NK-92 (cell line): ENCODE results near the gene TLX2.

ENCODE experiments used
- DNase-seq: peaks from one replicate; lab custom pipeline; 2025; ENCODE audit not compliant: unreplicated experiment; lab: John Stamatoyannopoulos, UW

The TLX2 gene

DNA sequence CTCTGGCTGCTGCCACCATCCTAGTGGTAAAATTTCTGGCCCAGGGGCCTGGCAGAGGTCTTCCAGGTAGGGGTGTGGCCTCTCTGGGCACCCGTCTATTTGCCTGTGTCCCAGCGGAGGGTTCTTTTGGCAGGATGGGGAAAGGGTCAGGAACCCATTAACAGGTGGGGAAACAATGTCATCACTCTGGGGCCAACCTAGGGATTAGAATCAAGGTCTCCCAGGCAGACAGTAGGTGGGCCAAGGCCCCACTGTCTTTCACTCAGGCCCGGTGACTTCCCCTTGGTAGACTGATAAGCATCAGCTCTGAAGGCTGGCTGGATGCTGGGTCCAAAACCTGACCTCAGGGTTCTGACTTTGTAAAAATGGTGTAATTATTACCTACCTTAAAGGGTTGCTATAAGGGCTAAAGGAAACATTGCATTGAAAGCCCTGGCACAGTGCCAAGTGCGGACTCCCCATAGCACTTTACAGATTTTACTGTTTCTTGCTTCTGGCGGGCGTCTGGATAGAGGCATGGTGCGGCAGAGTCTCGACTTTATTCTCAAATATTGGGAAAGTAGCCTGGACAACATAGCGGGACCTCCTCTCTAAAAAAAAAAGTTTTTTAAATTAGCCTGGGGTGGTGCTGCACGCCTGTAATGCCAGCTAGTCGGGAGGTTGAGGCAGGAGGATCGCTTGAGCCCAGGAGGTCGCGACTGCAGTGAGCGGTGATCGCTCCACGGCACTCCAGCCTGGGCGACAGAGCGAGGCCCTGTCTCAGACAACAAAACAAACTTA is 17.1 kb upstream of the TLX2 start:
- no peak for DNase-seq

DNA sequence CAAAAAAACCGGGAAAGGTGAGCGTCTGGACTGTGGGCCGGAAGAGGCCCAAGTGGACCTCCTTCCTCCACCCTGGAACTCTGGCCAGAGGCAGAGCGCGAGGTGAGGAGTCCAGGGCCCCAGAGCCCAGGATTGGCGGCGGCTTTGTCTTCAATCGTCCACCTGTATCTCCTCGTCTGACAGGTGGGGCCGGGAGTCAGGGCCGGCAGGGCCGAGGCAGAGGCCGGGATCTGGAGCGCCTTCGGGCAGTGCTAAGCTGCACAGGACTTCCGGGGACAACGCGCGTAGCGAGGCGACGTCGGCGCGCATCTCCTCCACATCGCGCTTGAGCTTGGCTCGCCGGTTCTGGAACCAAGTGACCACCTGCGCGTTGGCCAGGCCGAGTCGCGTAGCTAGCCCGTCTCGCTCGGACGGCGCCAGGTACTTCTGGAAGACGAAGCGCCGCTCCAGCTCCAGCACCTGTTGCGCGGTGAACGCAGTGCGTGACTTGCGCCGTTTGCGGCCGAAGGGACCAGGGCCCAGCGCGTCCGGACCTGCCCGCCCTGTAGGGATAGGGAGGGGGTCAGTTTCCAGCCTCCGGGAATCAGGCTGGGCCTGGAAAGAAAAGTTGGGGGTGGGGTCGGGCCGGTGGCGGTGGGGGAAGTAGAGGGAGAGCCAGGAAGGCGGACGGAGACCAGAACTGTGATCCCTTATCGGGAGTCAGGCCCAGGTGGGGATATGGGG is 16.3 kb upstream of the TLX2 start:
- DNase-seq: no peak

DNA sequence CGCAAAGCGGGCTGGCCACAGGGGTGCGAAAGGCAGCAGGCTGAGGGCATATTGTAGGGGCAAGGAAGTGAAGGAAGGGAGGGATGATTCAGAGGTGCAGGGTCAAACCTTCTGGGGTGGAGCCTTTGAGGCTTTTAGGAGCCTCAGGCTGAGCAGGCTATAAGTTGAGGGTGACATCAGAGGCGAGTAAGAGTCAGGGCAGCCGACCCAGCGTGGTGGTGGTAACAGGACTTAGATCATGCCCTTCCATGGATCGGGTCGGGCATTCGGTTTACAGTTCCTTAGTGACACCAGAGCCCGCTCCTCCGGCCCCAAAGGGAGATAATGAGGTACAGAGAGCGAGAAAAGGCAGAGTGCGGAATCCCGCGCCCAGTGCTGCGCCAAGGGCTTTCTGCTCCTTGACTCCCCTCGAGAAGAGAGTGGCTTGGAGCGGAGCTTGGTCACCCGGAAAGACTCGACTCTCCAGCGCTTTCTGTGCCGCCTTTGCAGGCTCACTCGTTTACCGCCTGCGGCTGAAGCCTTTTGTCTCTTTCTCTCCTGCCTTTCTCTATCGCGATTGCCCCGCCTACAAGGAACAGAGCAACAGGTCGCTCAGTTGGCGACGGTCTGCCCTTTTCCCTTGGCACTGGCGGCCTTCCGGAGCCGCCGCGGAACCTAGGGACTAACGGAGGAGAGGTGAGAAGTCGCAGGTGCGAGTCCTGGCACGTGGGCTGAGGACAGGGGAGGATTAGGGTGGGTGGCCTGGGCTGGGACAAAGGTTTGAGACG is 15.6 kb upstream of the TLX2 start:
- DNase-seq: no peak

DNA sequence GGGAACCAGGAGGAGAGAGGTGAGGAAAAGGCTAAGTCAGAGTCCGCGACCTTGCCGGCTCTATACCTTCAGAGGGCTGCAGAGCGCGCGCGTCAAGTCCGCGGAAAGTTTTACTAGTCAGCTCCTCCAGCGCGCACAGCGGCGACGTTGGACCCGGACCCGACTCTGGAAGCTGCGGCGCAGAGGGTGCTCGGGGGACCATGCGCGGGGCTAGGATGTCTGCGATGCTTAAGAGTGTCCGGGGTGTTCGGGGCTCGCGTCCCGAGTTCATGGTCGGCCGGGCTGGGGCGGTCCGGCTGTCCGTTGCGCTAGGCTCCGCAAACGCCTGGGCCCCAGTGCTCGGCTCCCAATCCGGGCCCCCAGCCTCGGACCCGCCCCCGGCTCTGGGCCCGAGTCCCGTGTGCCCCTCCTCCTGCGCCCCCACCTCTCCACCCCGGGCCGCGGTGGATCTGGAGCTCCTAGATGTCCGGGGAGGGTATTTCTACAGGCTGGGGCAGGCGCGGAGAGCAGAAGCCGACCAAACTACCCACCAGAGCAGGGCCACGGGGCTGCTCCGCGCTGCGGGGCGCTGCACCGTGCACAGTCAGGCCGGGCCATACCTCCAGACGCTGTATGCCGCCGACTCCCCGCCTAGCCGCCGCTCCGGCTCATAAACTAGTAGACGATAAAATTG is 14.8 kb upstream of the TLX2 start, which contains the start of gene LBX2:
Gene LBX2 (minus strand): TSS at position 337 of the 673 bp plus-strand sequence. CDS start 66 bp downstream, at position 271.
- DNase-seq: no peak

DNA sequence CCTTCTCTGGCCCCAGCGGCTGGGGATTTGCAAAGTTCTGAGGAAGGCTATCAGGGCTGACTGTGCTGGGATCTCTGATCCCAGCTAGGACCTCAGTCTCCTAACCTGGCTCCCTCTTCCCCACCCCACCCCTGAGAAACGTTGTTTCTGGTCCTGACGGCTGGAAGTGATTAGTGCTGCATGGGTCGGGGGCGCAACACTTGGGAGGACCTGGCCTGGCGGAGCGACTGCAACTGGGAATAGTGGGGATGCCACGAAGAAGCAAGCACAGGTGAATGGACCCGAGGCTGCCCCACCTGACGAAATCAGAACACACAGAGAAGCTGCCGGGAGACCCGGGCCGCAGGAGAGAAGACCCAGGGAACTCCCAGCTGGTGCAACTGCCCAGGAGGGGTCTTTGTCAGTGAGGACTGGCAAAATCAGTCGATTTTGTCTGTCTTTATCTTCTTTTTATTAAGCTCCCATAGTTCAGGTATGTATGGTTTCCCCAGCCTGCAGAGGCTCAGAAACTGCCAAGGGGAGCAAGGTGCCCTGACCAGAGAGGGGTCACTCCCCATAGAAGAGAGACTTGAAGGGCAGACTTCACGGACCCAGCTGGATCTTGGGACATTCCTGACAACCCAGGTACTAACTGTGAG is 14.2 kb upstream of the TLX2 start:
- no peak for DNase-seq

DNA sequence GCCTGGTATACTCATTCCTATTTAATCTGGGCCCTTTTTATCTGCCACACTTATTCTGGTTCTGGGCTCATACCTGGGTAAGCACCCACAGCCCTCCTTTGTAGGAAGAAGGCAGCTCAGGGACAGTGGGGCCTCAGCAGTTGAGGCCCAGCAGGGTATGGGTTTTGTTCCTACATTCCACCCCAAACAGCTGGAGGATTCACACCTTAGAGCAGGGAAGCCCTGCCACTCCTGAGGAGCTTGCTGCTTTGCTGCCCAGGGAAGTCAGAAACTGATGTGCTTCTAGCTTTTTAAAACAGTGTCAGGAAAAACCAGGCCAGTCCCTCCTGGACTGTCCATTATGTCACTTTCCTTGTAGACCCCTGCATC is 13.7 kb upstream of the TLX2 start:
- DNase-seq: no peak

DNA sequence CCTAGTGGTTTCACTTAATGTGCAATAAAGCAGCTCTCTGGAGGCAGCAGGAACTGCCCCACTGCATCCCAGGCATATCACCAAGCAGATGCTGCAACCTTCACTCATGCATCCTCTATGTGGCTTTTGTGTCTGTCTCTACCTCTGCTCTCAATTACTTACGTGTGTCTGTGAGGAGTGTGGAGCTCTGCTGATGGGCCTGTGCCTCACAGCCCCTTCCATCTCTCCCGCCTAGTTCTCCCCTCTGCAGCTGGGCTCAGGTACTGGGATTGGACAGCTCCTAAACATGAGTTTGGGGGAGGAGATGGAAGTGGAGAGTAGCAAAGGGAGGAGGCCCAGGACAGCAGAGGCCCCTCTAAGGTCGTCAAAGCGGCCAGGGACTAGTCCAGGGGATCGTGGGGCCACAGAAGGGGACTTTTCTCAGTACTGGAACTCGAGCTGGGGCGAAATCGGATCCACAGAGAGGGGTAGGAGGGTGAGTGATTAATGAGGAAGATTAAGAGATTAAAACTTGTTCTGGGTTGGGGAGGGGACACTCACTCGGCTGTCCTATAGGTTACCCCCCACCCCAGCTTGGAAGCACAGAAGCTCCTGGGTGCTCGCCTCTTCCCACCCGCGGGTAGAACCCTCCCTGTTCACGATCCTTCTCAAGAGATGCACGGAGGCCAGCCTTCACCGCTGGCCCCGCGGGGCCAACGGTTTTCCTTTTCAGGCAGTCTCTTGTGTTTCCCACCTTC is 12.7 kb upstream of the TLX2 start:
- DNase-seq: no peak

DNA sequence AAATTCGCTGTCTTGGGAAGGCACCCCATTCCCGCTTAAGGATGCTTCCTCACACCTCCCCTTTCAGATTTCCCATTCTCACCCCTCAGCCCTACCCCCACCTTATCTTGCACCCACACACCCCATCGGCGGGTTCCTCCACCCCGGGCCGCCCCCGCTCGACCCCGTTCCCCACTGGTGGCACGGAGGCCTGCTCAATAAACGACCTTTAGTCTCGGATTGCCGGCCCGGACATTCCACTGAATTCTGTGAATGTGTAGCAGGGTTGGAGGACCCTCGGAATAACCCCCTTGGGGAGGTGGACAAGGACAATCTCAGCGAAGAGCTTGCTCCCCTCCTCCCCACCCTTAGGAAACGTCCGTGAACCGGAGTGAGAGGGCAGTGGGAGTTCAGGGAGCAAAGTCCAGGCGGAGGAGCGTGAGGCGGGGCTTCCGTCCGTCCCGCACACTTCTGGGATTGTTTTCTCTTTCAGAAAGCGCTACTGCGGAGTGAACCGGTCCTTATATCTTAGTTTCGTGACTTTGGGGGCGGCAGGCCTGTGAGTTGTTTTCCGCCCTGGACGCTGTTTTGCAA is 12.0 kb upstream of the TLX2 start:
- DNase-seq: no peak

DNA sequence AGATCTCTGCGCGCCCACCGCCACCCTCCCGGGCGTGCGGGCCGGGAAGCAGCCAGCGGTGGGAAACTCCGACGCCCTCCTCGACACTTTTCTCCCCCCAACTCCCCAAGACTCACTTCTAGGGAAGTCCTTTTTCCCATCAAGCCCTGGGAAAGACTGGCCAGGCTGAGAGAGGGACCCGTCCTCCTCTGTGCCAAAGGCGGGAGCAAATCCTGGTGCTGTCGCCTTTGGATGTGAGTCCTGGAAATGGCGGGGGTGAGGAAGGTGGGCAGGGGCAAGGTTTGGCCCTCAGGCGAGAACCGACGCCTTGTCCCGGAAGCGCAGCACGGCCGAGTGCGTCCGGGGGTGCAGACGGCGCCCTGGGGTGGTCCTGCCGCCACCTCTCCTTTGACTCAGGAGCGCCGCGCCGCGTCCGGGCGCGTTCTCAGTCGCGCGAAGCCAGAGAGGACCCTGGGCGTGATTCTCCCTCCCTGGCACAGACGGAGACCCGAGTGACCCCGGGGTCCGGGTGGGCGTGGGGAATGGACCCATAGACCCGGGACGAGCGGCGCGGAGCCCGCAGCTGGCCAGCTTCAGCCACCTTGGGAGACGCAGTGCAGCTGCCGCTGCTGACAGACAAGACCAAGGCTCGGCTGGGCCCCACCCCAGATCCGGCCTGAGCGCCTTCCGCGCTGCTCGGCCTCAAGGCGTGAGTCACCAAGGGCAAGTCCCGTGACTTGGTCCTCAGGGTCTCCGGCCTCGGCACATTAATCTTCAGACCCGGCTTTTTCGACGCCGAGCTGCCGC is 11.3 kb upstream of the TLX2 start:
- DNase-seq: no peak

DNA sequence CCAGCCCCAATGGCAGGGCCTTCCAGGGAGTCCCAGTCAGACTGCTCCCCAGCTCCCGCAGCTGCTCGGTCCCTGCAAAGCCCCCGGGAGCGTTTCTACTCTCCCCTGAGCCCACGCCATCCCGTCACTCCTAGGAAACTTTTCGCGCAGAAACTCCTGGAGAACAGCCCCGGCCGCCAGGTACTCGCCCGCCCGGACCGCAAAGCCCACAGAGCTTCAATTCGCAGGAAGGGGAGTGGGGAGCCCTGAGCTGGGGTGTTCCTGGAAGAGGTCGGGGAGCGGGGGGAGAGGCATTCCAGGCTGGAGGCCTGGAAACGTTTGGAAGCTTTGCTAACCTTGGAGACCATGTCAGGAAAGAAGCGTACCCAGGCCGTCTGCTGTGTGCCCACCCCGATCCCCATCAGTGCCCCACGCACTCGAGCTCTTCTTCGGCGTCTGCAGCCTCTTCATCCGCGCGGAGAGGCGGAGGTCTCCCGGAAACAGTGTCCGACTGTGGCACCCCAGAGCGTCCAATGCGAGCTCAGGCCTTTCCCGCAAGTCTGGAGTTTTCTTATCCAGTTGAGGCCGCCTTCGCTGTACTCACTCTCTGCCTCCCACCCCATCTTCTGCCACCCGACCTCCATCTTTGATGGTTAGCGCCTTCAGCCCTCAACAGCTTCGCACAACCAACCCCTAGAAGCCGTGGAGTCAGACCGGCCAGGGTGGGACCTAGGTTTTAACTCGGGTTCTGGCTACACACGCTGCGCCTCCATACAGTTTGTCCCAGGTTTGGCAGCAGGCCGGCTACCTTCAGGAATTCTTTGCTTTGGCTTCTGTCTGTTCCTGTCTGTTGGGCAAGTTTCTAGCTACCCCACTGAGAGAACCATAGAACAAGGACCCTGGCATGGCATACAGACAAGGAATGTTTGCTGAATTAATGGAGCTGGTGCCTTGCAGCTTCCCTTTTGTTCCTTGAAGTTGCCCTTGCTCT is 10.5 kb upstream of the TLX2 start:
- DNase-seq: no peak

DNA sequence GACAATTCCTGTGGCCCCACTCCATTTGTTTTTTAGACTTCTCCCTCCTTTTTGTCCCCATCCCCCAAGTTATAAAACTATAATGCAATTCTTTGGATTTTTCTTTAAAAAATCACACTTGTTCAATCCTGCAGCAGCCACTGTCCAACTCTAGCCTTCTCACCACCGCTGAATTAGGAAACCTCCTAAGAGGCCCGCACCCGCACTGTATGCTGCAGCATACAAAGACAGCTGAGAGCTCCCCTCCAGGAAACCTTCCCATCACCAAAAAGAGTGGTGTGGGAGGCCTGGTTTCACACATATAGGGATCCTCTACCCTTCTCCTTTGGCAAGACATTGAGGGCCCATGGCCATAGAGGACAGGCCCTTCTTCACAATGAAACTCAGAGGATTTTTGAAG is 9.7 kb upstream of the TLX2 start:
- no peak for DNase-seq

DNA sequence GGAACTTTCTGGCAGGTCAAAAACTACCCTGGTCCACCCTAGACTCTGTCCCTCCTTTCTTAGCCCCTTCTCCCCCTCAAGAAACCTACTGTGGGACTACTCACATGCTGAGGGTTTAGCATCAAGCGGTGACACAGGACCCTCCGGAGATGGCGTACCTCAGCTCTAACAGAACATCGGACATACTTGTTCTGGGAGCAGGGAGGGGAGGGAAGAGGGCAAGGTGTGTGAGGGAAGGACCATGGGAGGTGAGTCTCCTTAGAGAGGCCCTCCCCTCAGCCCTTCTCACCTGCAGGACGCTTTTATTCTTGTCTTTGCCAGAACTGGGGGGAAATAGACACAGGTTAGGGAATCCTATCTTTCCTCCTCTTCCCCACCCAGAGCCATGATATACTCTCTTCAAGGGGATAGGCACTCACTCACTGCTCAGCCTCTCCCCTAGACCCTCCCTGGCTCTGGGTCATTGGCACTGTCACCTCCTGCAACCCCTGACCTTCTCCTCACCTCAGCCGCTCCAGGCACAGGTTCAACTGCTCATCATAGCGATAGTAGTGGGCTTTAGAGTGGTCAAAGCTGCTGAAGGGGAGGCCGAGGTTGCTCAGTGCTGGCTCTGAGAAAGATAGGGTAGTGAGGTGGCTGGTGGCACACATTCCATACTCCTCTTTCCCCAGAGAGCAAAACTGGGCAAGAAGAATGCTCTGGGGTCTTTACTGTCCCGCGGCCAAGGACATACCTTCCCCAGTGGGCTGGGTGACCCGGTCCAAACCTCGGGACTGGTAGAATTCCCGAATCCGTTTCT is 8.6 kb upstream of the TLX2 start:
- no peak for DNase-seq

DNA sequence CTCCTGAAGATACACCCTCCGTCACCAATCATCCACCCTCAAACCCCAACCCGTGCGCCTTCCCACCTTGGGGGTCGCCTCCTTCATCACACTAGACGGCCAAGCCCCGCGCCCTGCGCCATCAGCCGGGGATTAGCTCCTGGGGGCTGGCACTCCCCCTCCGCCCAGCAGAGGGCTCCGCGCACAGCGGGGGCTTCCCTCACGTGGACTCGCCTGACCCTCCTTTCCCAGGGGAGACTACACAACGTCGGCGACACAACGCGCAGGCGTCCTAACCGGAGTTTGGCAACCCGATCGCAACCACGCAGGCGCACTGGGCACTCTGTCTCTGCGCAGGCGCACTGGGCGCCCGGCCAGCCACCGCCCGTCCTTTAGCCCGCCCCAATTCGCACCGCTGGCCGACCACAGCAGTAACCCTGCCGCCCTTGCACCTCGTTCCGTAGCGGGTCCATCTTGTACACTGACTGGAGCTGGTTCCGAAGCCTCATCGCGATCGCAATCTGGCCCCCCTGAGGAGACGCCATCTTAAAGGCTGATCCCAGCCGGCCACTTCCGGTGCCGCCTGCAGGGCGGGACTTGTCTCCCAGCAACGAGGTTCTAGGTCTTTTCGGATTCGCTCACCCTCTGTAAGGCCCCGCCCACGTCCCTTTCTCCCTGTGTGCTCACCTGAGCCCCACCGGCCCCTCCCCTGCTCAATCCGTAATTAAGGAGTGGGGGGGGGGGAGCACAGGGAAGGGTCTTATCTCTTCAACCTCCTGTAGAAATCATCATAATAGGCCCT is 6.9 kb upstream of the TLX2 start, which contains the start of gene PCGF1:
Gene PCGF1 (minus strand): TSS at position 551 of the 781 bp plus-strand sequence. CDS start 27 bp downstream, at position 524.
- peak; percentile 80 for DNase-seq

DNA sequence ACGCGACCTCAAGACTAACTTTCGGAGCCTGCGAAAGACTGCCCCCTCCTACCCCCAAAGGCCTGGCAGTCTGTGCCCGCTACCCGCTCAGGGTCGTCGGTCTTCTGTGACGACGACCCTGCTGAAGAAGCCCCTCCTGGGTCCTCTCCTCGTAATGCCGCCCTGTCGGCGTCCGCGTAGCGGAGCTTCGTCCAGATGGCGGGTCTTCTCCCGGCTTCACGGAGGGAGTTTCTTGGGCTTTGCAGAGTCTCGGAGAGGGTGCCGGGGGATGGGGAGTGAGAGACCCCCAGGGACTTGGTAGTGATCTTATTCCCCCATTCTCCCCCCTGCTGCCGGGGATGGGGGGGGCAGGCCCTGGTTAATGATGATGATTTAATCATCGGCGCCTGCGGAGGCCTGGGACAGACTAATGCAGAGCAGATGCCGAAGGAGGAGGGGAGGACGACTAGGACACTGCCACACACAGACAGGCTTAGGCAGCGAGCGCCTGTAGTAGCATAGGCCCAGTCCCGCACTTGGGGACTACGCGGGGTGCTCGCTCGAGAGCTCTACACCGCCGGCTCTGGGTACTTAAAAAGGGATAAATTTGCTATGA is 6.2 kb upstream of the TLX2 start:
- DNase-seq: no peak

DNA sequence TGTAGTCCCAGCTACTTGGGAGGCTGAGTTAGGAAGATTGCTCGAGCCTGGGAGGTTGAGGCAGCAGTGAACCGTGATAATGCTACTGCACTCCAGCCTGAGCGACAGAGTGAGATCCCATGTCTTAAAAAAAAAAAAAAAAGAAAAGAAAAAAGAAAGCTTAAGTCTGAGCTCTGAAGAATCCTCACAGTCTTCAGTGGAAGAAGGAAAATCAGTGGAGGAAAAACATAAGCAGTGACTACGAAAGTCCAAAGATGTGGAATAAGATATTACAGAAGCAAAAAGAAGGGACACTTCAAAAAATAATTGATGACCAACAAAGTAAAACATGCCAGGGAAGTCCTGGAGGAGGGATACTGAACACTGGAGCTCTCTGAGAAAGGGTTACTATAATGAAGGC is 4.0 kb upstream of the TLX2 start:
- DNase-seq: no peak
